K562 (cell line): Measurements from ENCODE around the gene VEGFB. TPM values are rescaled to one million over a fixed set of nuclear protein-coding genes. Genes with fewer than 3 reads are reported as not detected.

Experiments used
- ARNT ChIP-seq, 2 experiments: fragments of 450-650 bp; IDR thresholded peaks; 2 replicates each; pipeline ENCODE4 v1.6.1; 2016; ENCODE audit warnings: mild to moderate bottlenecking in 1 of 2
- BHLHE40 ChIP-seq: IDR thresholded peaks from 2 replicates; pipeline ENCODE4 v1.6.1; 2011; ENCODE audit warnings: low read length, improper control_type of control experiment
- BMI1 ChIP-seq: fragments of 150-350 bp; IDR thresholded peaks from 2 replicates; pipeline ENCODE4 v1.6.1; 2014; ENCODE audit warnings: low read length
- BRD9 ChIP-seq: fragments of 450-650 bp; IDR thresholded peaks from 2 replicates; pipeline ENCODE4 v1.6.1; 2018; ENCODE audit warnings: low read depth; ENCODE audit not compliant: partially characterized antibody
- GATA2 ChIP-seq: sonication (generic); formaldehyde crosslinking; IDR thresholded peaks from 2 replicates; pipeline ENCODE4 v1.4.0; 2020; ENCODE audit warnings: mild to moderate bottlenecking, missing genetic modification reagents
- HSF4 ChIP-seq: fragments of 250-450 bp; sonication (Bioruptor Pico); IDR thresholded peaks from 2 replicates; pipeline ENCODE4 v2.1.2; 2022; ENCODE audit warnings: mild to moderate bottlenecking, moderate library complexity, borderline replicate concordance
- PHF20 ChIP-seq: fragments of 450-650 bp; IDR thresholded peaks from 2 replicates; pipeline ENCODE4 v1.6.1; 2018; ENCODE audit not compliant: partially characterized antibody
- POLR2H ChIP-seq: IDR thresholded peaks from 2 replicates; pipeline ENCODE4 v1.6.1; 2016; ENCODE audit warnings: missing genetic modification characterization, low read depth, mild to moderate bottlenecking, control low read depth, missing compliant biosample characterization, moderate library complexity
- PTTG1 ChIP-seq: fragments of 450-650 bp; IDR thresholded peaks from 2 replicates; pipeline ENCODE4 v1.6.1; 2016; ENCODE audit warnings: low read depth, mild to moderate bottlenecking, missing genetic modification characterization, missing compliant biosample characterization
- RBM39 ChIP-seq: fragments of 200-400 bp; formaldehyde crosslinking; optimal IDR thresholded peaks from 2 replicates; pipeline ENCODE3; 2018; ENCODE audit warnings: low read depth, low read length
- RHOXF2B ChIP-seq: fragments of 250-450 bp; sonication (Bioruptor Pico); conservative IDR thresholded peaks from 2 replicates; pipeline ENCODE4 v1.5.1; 2021
- SAFB2 ChIP-seq: fragments of 200-400 bp; formaldehyde crosslinking; IDR thresholded peaks from 2 replicates; pipeline ENCODE4 v1.6.1; 2018; ENCODE audit warnings: borderline replicate concordance, low read length, low read depth, moderate library complexity; ENCODE audit not compliant: severe bottlenecking
- SUPT5H ChIP-seq: fragments of 450-650 bp; IDR thresholded peaks from 2 replicates; pipeline ENCODE4 v1.6.1; 2016
- TCF3 ChIP-seq: sonication (generic); formaldehyde crosslinking; IDR thresholded peaks from 2 replicates; pipeline ENCODE4 v1.4.0; 2020; ENCODE audit warnings: mild to moderate bottlenecking, missing genetic modification reagents
- TCF7L2 ChIP-seq: fragments of 150-350 bp; IDR thresholded peaks from 2 replicates; pipeline ENCODE4 v1.6.1; 2016; ENCODE audit warnings: low read depth, mild to moderate bottlenecking, low read length, moderate library complexity
- ZC3H11A ChIP-seq: IDR thresholded peaks from 2 replicates; pipeline ENCODE4 v1.6.1; 2012; ENCODE audit warnings: low read depth, low read length, improper control_type of control experiment
- ZNF354B ChIP-seq: fragments of 250-450 bp; sonication (Bioruptor Pico); IDR thresholded peaks from 2 replicates; pipeline ENCODE4 v1.4.0; 2020
- polyA plus RNA-seq, 8 experiments: library from polyadenylated mRNA; depleted of rRNA in 4 of 8; stranded (reverse) in 5 of 8; unstranded in 3 of 8; fragments of >200 nt; fragmentation: Nextera tagmentation in 2 of 8; fragmentation: Illumina TruSeq in 1 of 8; extraction: Ambion mirVana in 2 of 8; extraction: Trizol in 1 of 8; gene quantifications; 2 replicates each; pipeline versions ENCODE4 v1.2.1 to v1.2.3, GENCODE V29; 2011 to 2014; ENCODE audit warnings: inconsistent platforms in 1 of 8, missing spikeins in 1 of 8
- total RNA-seq, 7 experiments: library from RNA; depleted of rRNA in 6 of 7; stranded (reverse); fragments of >200 nt in 6 of 7; fragmentation: Illumina TruSeq in 2 of 7; extraction: Trizol in 2 of 7; gene quantifications; 2 replicates each; pipeline versions ENCODE4 v1.2.1 to v1.2.3, GENCODE V29; 2011 to 2021; ENCODE audit warnings: low replicate concordance in 1 of 7
- TF ChIP-seq, protein P1 (sequence below): IDR thresholded peaks from 2 replicates; pipeline ENCODE4 v1.6.1; 2012; ENCODE audit warnings: low read depth, low read length, improper control_type of control experiment, borderline replicate concordance
- TF ChIP-seq, protein P2 (sequence below): sonication (generic); formaldehyde crosslinking; IDR thresholded peaks from 2 replicates; pipeline ENCODE4 v1.8.0; 2023; ENCODE audit warnings: missing genetic modification reagents, mild to moderate bottlenecking, borderline replicate concordance
- TF ChIP-seq, protein P3 (sequence below): sonication (generic); formaldehyde crosslinking; IDR thresholded peaks from 2 replicates; pipeline ENCODE4 v1.8.0; 2022; ENCODE audit warnings: mild to moderate bottlenecking, missing genetic modification reagents
- TF ChIP-seq, protein P4 (sequence below): sonication (generic); formaldehyde crosslinking; IDR thresholded peaks from 2 replicates; pipeline ENCODE4 v1.9.0; 2022; ENCODE audit warnings: mild to moderate bottlenecking, missing genetic modification reagents

VEGFB gene
- total and polyA plus RNA-seq, 9 of the 15 experiments (the other 6 are each of a cell fraction or from before 2014, with no cell fraction given), result 11.0 to 83.4 (median 25.7) TPM

DNA sequence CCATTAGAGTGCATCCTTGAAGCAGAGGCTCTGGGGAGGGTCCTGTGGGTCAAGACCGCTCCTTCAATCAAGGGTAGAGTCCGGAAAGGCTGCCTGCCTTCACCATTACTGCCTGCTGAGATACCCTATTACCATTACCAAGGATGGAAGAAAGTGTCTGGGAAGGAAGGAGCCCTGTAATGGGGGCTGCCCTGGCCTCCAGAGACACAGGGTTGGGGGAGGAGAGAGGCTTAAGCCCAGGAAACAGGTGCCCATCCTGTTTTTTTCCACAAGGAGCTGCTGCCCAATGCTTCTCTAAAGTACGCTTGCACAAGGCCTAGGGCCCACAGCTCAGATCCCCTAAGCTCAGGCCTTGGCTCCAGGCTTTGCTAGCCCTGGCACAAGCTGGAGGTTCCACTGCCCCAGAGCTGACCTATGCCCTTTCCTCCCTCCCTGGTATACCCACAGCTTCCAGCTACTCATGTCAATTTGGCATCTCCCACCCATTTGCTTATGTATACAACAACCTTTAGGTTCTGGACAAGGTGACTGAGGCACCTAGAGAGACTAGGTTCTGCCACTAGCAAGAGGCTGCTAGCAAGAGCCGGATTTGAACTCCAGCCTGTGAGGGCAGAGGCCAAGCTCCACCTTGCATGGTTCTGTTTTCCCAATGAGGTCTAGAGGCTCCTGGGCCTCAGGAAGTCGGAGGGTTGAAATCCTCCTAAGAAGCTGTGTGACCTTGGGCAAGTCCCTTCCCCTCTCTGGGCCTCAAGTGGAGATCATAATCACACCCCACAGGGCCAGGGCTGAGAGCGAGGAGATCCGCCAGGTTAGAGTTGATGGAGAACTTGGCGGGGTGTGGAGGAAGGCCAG is 15.4 kb downstream of the VEGFB start (continued):
- TF ChIP-seq, protein P1, sequence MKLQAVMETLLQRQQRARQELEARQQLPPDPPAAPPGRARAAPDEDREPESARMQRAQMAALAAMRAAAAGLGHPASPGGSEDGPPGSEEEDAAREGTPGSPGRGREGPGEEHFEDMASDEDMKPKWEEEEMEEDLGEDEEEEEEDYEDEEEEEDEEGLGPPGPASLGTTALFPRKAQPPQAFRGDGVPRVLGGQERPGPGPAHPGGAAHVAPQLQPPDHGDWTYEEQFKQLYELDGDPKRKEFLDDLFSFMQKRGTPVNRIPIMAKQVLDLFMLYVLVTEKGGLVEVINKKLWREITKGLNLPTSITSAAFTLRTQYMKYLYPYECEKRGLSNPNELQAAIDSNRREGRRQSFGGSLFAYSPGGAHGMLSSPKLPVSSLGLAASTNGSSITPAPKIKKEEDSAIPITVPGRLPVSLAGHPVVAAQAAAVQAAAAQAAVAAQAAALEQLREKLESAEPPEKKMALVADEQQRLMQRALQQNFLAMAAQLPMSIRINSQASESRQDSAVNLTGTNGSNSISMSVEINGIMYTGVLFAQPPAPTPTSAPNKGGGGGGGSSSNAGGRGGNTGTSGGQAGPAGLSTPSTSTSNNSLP, result no peak
- no peak for TF ChIP-seq HSF4 (CRISPR knock-in tag)
- TF ChIP-seq BMI1, result no peak
- TF ChIP-seq POLR2H (tag), result no peak
- TF ChIP-seq ARNT (IDR thresholded peaks at IDR 0.05), result 0 out of 4 replicates have a peak, but pooled peaks of 1 of the 2 experiments have one; percentile 44
- TF ChIP-seq ZC3H11A, result no peak
- no peak for TF ChIP-seq BHLHE40
- no peak for TF ChIP-seq SAFB2
- TF ChIP-seq PHF20, result peak; percentile 14
- peak; percentile 84 for TF ChIP-seq BRD9
- TF ChIP-seq, protein P2, sequence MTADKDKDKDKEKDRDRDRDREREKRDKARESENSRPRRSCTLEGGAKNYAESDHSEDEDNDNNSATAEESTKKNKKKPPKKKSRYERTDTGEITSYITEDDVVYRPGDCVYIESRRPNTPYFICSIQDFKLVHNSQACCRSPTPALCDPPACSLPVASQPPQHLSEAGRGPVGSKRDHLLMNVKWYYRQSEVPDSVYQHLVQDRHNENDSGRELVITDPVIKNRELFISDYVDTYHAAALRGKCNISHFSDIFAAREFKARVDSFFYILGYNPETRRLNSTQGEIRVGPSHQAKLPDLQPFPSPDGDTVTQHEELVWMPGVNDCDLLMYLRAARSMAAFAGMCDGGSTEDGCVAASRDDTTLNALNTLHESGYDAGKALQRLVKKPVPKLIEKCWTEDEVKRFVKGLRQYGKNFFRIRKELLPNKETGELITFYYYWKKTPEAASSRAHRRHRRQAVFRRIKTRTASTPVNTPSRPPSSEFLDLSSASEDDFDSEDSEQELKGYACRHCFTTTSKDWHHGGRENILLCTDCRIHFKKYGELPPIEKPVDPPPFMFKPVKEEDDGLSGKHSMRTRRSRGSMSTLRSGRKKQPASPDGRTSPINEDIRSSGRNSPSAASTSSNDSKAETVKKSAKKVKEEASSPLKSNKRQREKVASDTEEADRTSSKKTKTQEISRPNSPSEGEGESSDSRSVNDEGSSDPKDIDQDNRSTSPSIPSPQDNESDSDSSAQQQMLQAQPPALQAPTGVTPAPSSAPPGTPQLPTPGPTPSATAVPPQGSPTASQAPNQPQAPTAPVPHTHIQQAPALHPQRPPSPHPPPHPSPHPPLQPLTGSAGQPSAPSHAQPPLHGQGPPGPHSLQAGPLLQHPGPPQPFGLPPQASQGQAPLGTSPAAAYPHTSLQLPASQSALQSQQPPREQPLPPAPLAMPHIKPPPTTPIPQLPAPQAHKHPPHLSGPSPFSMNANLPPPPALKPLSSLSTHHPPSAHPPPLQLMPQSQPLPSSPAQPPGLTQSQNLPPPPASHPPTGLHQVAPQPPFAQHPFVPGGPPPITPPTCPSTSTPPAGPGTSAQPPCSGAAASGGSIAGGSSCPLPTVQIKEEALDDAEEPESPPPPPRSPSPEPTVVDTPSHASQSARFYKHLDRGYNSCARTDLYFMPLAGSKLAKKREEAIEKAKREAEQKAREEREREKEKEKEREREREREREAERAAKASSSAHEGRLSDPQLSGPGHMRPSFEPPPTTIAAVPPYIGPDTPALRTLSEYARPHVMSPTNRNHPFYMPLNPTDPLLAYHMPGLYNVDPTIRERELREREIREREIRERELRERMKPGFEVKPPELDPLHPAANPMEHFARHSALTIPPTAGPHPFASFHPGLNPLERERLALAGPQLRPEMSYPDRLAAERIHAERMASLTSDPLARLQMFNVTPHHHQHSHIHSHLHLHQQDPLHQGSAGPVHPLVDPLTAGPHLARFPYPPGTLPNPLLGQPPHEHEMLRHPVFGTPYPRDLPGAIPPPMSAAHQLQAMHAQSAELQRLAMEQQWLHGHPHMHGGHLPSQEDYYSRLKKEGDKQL, result no peak
- no peak for TF ChIP-seq TCF3 (CRISPR knock-in tag)
- TF ChIP-seq, protein P3, sequence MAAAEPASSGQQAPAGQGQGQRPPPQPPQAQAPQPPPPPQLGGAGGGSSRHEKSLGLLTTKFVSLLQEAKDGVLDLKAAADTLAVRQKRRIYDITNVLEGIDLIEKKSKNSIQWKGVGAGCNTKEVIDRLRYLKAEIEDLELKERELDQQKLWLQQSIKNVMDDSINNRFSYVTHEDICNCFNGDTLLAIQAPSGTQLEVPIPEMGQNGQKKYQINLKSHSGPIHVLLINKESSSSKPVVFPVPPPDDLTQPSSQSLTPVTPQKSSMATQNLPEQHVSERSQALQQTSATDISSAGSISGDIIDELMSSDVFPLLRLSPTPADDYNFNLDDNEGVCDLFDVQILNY (CRISPR knock-in tag), result no peak
- TF ChIP-seq TCF7L2, result no peak
- no peak for TF ChIP-seq SUPT5H
- no peak for TF ChIP-seq RBM39
- TF ChIP-seq ZNF354B (CRISPR knock-in tag), result no peak
- no peak for TF ChIP-seq PTTG1 (tag)
- no peak for TF ChIP-seq RHOXF2B (CRISPR knock-in tag)
- TF ChIP-seq, protein P4, sequence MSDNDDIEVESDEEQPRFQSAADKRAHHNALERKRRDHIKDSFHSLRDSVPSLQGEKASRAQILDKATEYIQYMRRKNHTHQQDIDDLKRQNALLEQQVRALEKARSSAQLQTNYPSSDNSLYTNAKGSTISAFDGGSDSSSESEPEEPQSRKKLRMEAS (CRISPR knock-in tag), result no peak
- TF ChIP-seq GATA2 (CRISPR knock-in tag), result peak; percentile 82
